Effector memory CD4-positive, alpha-beta T cell (primary cell): ENCODE data around the gene CNOT3.
"Not testable (repeated sequence)": the region's sequence is repeated elsewhere in the genome, so short reads cannot be mapped to it uniquely, and the experiment has no call there.

Experiments used
- DNase-seq, 3 donors: peaks; one replicate each; pipeline ENCODE4 v3.0.0-alpha.2; 2020
- H3K27ac ChIP-seq: 2 replicates; pipeline ENCODE4 v1.7.0; 2013; ENCODE audit warnings: mild to moderate bottlenecking, low read length, moderate library complexity; ENCODE audit not compliant: insufficient read depth, poor library complexity, severe bottlenecking
- H3K27me3 ChIP-seq: replicated peaks from 2 replicates; pipeline ENCODE4 v1.7.0; 2013; ENCODE audit warnings: mild to moderate bottlenecking, low read length; ENCODE audit not compliant: insufficient read depth, control insufficient read depth, poor library complexity, severe bottlenecking
- H3K36me3 ChIP-seq: 2 replicates; pipeline ENCODE4 v1.7.0; 2013; ENCODE audit warnings: mild to moderate bottlenecking, low read length, moderate library complexity; ENCODE audit not compliant: control insufficient read depth, insufficient read depth
- H3K4me1 ChIP-seq: 2 replicates; pipeline ENCODE4 v1.7.0; 2013; ENCODE audit warnings: low read length, mild to moderate bottlenecking; ENCODE audit not compliant: control insufficient read depth, insufficient read depth, poor library complexity, severe bottlenecking
- H3K4me3 ChIP-seq: 2 replicates; pipeline ENCODE4 v1.7.0; 2013; ENCODE audit warnings: low read length, low read depth, mild to moderate bottlenecking; ENCODE audit not compliant: insufficient read depth, poor library complexity, severe bottlenecking
- H3K9me3 ChIP-seq: 2 replicates; pipeline ENCODE4 v1.7.0; 2013; ENCODE audit warnings: mild to moderate bottlenecking, low read length, moderate library complexity; ENCODE audit not compliant: control insufficient read depth

The CNOT3 gene

GRCh38 chr19:54171736-54172431, 34.3 kb downstream of the CNOT3 start:
- peaks cover 10% of the 10 kb centered on the region for H3K4me1 ChIP-seq
- not testable (repeated sequence) for H3K27me3 ChIP-seq, H3K9me3 ChIP-seq, H3K36me3 ChIP-seq, H3K27ac ChIP-seq, DNase-seq, H3K4me3 ChIP-seq

DNA sequence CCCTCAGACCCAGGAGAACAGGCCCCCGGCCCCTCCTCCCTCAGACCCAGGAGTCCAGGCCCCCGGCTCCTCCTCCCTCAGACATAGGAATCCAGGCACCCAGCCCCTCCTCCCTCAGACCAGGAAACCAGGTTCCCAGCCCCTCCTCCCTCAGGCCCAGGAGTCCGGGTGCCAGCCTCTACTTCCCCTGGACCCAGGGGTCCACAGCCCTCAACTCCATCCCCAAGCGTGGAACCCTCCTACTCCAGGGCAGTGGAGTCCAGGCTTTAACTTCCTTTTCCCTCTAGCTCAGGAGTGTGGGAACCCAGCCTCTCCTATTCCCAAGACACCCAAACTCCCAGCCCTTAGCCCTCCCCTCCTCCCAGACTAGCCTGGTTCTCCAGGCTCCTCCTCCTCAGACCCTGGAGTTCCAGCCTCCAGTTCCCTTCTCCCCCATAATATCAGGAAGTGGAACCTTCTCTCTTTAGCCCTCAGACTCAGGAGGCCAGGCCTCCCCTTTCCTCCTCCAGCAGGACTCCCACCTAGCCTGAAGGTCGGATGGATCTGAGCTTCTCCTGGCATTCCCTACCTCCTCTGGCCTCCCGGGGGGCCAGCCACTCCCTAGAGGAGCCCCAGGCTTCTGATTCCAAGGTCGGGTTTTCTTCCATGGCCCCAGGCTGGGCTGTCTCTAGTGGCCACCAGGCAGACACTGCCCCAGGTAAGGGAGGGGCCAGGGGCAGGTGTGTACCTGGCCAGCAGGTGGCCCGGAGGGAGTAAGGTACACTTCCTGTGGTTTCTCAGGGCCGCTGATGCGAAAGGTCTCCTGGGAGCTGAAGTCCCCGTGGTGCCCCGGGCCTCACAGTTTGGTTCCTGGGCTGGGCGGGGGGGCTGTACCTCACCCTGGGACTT, 35.2 kb downstream of the CNOT3 start, which contains the start of gene TMC4:
Gene TMC4 (minus strand): TSS at position 690 of the 888 bp plus-strand sequence. CDS start 43 bp downstream, at position 647.
- no peak within 1 kb of the TSS for H3K4me3 ChIP-seq
- no peaks in the 10 kb centered on the region for H3K27me3 ChIP-seq
- H3K4me1 ChIP-seq: peaks cover 10% of the 10 kb centered on the region
- no peak within 1 kb of the TSS for H3K27ac ChIP-seq
- H3K9me3 ChIP-seq: no peaks in the 10 kb centered on the region
- peaks cover 3% of the 10 kb centered on the region for H3K36me3 ChIP-seq
- DNase-seq: no peak

- Histone ChIP-seq H3K4me1 (peaks cover 8% of the 10 kb centered on the region), H3K4me3 (no peak overlapping the region), H3K9me3 (no peaks in the 10 kb centered on the region), H3K36me3 (peaks cover 3% of the 10 kb centered on the region), H3K27me3 (no peaks in the 10 kb centered on the region), H3K27ac (no peak overlapping the region)
- no peak for DNase-seq
These were observed 35.8 kb downstream of the CNOT3 start for GRCh38 chr19:54173359-54173699.

DNA sequence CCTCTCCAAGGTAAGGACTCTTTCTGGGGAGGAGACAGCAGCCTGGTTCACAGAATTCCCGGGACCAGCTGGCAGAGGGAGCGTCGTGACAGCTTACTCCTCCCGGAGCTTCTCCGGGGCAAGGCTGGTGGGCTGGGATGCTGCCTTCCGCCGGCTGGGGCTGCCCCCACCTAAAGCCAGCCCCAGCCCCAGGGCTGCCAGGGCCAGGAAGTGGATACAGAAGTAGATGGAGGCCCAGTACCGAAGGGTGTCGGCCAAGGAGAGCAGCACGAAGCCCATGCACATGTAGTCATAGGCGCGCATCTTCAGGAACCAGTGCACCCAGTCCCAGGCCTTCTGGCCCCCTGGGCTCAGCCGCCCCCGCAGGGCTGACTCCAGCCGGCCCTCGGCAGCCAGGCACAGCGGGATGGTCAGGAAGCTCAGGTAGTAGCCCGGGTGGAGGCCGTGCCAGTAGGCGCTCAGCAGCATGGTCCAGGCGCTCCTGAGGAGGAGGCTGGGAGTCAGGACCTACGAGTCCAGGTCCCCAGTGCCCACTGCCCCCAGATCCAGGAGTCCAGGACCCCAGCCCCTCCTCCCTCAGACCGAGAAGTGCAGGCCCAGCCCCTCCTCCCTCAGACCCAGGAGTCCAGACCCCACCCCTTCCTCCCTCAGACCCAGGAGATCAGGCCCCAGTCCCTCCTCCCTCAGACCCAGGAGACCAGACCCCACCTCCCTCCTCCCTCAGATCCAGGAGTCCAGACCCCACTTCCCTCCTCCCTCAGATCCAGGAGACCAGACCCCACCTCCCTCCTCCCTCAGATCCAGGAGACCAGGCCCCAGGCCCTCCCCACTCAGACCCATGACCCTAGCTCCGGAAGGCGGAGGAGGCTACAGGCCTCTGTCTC, 36.6 kb downstream of the CNOT3 start:
- no peak for DNase-seq
- Histone ChIP-seq H3K4me3 (no peak overlapping the region), H3K27ac (no peak overlapping the region), H3K9me3 (no peaks in the 10 kb centered on the region), H3K27me3 (no peaks in the 10 kb centered on the region), H3K36me3 (peaks cover 3% of the 10 kb centered on the region), H3K4me1 (peaks cover 6% of the 10 kb centered on the region)

- H3K36me3 ChIP-seq: peaks cover 13% of the 10 kb centered on the region
- H3K4me3 ChIP-seq: no peak overlapping the region
- no peaks in the 10 kb centered on the region for H3K9me3 ChIP-seq
- H3K27me3 ChIP-seq: no peaks in the 10 kb centered on the region
- DNase-seq: no peak
- no peaks in the 10 kb centered on the region for H3K4me1 ChIP-seq
- no peak overlapping the region for H3K27ac ChIP-seq
These were observed 41.2 kb downstream of the CNOT3 start for GRCh38 chr19:54178581-54179261.

GRCh38 chr19:54179262-54179852, 41.8 kb downstream of the CNOT3 start:
- H3K27ac ChIP-seq: no peak overlapping the region
- no peaks in the 10 kb centered on the region for H3K4me1 ChIP-seq
- DNase-seq: no peak
- peaks cover 13% of the 10 kb centered on the region for H3K36me3 ChIP-seq
- no peak overlapping the region for H3K4me3 ChIP-seq
- H3K9me3 ChIP-seq: no peaks in the 10 kb centered on the region
- no peaks in the 10 kb centered on the region for H3K27me3 ChIP-seq

DNA sequence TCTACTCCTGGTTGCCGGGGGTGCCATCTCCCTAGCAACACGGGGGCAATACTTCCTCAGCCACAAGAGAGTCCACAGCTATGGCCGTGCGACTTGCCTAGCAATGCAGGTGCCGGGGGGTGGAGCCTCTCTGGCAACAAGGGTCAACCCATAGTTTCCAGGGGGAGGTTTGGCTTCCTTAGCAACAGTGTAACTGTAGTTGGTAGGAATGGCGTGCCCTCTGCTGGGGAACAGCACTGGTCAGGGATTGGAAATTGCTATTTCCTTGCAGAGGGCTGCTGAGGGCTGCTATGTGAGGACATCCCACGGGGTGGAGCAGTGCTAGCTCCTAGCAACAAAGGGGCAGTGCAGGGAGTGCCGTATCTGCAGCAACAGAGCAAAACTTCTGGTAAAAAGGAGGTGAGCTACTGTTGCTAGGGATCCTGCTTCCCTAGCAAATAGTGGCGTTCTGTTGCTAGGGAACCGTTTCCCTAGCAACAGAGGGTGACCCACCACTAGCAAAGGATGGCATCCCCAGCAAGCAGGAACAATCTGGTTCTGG, 42.4 kb downstream of the CNOT3 start:
- Histone ChIP-seq H3K4me1 (no peaks in the 10 kb centered on the region), H3K4me3 (no peak overlapping the region), H3K27me3 (no peaks in the 10 kb centered on the region), H3K36me3 (peaks cover 13% of the 10 kb centered on the region), H3K27ac (no peak overlapping the region), H3K9me3 (no peaks in the 10 kb centered on the region)
- DNase-seq: no peak

DNA sequence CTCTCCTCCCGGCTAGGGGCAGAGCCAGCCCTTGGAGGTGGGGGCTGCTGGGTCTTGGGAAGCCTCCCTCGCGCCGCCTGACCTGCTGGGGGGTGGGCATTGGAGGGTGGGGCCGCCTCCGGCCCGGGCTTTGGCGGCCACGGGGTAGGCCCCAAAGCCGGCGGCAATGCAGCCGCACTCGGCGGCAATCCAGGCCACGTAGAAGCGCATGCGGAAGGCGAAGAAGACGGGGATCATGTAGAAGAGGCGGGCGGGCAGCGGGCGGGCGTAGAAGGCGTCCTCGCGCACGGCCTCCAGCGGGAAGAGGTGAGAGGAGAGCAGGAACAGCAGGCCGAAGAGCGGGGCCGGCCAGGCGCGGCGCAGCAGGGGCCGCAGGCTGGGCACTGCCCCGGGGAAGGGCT, 43.1 kb downstream of the CNOT3 start:
- H3K36me3 ChIP-seq: peaks cover 13% of the 10 kb centered on the region

DNA sequence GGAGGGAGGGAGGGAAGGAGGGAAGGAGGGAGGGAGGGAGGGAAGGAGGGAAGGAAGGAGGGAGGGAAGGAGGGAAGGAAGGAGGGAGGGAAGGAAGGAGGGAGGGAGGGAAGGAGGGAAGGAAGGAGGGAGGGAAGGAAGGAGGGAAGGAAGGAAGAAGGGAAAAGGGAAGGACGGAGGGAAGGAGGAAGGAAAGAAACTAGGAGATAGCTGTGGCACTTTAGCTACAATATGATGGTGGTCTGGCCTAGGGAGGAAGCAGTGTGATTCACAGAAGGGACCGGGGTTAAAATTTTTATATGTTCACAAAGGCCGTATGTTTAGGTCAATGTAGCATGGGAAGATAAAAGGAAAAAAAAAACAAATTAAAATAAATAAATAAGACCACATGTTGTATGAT, 44.3 kb downstream of the CNOT3 start:
- H3K9me3 ChIP-seq, H3K4me1 ChIP-seq, H3K36me3 ChIP-seq, H3K4me3 ChIP-seq, DNase-seq, H3K27me3 ChIP-seq, H3K27ac ChIP-seq: not testable (repeated sequence)

More for the DNA sequence above, 43.1 kb downstream of the CNOT3 start:
- Histone ChIP-seq H3K27me3 (no peaks in the 10 kb centered on the region), H3K9me3 (no peaks in the 10 kb centered on the region), H3K4me1 (no peaks in the 10 kb centered on the region), H3K27ac (no peak overlapping the region), H3K4me3 (no peak overlapping the region)
- DNase-seq: no peak
